ENCODE data around the gene DPP6.

The DPP6 gene

GRCh38 chr7:154252046-154252445 lies 199.8 kb downstream of the DPP6 start:
- Histone ChIP-seq H2AFZ (ENCODE audit: low read depth) (no peak overlapping the region), H3K27me3 (ENCODE audit: insufficient read depth, low read depth) (no peaks in the 10 kb centered on the region), H3K9ac (no peak overlapping the region), H3K36me3 (ENCODE audit: insufficient read depth) (no peaks in the 10 kb centered on the region), H3K4me3 (IDR thresholded peaks at IDR 0.05; ENCODE audit: insufficient read depth, low read depth, low read length) (no peak overlapping the region), H4K20me1 (ENCODE audit: insufficient read depth) (no peaks in the 10 kb centered on the region), H3K27ac (no peak overlapping the region), H3K4me2 (no peak overlapping the region), H3K79me2 (ENCODE audit: insufficient read depth, low read depth) (no peaks in the 10 kb centered on the region), H3K4me1 (ENCODE audit: low read depth, poor library complexity, severe bottlenecking) (no peaks in the 10 kb centered on the region)
- TF ChIP-seq CTCF (conservative IDR thresholded peaks at IDR 0.05; ENCODE audit: low read depth, low read length) = no peak

DNA sequence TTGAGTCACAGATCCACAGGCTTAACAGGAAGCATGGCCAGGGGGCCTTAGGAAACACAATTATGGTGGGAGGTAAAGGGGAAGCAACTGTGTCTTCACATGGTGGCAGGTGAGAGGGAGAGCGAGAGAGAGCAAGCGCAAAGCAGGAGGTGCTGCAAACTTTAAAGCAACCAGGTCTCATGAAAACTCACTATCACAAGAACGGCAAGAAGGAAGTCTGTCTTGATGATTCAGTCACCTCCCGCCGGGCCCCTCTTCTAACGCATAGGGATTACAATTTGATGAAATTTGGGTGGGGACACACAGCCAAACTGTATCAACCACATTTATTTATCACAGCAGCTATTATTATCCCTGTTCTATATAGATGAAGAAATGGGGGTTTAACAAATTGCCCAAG lies 201.6 kb downstream of the DPP6 start:
- Histone ChIP-seq H3K36me3 (ENCODE audit: insufficient read depth) (no peaks in the 10 kb centered on the region), H3K4me1 (ENCODE audit: low read depth, poor library complexity, severe bottlenecking) (no peaks in the 10 kb centered on the region), H3K27ac (no peak overlapping the region), H3K9ac (no peak overlapping the region), H3K27me3 (ENCODE audit: insufficient read depth, low read depth) (no peaks in the 10 kb centered on the region), H4K20me1 (ENCODE audit: insufficient read depth) (no peaks in the 10 kb centered on the region), H2AFZ (ENCODE audit: low read depth) (no peak overlapping the region), H3K4me2 (no peak overlapping the region), H3K4me3 (IDR thresholded peaks at IDR 0.05; ENCODE audit: insufficient read depth, low read depth, low read length) (no peak overlapping the region), H3K79me2 (ENCODE audit: insufficient read depth, low read depth) (no peaks in the 10 kb centered on the region)
- TF ChIP-seq CTCF (conservative IDR thresholded peaks at IDR 0.05; ENCODE audit: low read depth, low read length) = no peak

- Histone ChIP-seq H4K20me1 (ENCODE audit: insufficient read depth) (no peaks in the 10 kb centered on the region), H3K36me3 (ENCODE audit: insufficient read depth) (no peaks in the 10 kb centered on the region), H3K9ac (no peak overlapping the region), H3K27me3 (ENCODE audit: insufficient read depth, low read depth) (no peaks in the 10 kb centered on the region), H3K4me2 (no peak overlapping the region), H3K4me1 (ENCODE audit: low read depth, poor library complexity, severe bottlenecking) (no peaks in the 10 kb centered on the region), H2AFZ (ENCODE audit: low read depth) (no peak overlapping the region), H3K4me3 (IDR thresholded peaks at IDR 0.05; ENCODE audit: insufficient read depth, low read depth, low read length) (no peak overlapping the region), H3K27ac (no peak overlapping the region), H3K79me2 (ENCODE audit: insufficient read depth, low read depth) (no peaks in the 10 kb centered on the region)
- TF ChIP-seq CTCF (conservative IDR thresholded peaks at IDR 0.05; ENCODE audit: low read depth, low read length) = no peak
Measured at GRCh38 chr7:154255324-154255723, 203.1 kb downstream of the DPP6 start.

DNA sequence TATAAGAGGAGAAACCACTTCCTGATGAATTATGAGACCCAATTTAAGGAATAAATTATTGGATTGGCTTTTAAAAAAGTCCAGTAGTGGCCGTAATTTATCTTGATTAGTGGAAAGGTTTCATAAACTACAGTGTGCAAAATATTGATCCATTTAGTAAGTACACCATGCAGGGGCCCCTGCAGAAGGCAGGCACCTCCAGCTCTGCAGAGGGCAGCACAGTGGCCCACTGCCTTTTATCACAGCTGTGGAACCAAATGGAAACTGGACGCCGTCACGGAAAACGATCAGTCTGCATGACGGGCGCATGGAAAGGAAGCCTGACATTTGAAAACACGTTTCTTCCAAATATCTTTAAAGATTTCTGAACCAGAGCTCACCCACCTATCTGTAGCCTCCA lies 204.0 kb downstream of the DPP6 start:
- no peaks in the 10 kb centered on the region for H4K20me1 ChIP-seq (ENCODE audit: insufficient read depth)

More for the DNA sequence above, 204.0 kb downstream of the DPP6 start:
- Histone ChIP-seq H3K79me2 (ENCODE audit: insufficient read depth, low read depth) (no peaks in the 10 kb centered on the region), H3K36me3 (ENCODE audit: insufficient read depth) (no peaks in the 10 kb centered on the region), H2AFZ (ENCODE audit: low read depth) (no peak overlapping the region), H3K27ac (no peak overlapping the region), H3K27me3 (ENCODE audit: insufficient read depth, low read depth) (no peaks in the 10 kb centered on the region), H3K4me2 (no peak overlapping the region), H3K4me1 (ENCODE audit: low read depth, poor library complexity, severe bottlenecking) (no peaks in the 10 kb centered on the region), H3K4me3 (IDR thresholded peaks at IDR 0.05; ENCODE audit: insufficient read depth, low read depth, low read length) (no peak overlapping the region), H3K9ac (no peak overlapping the region)
- TF ChIP-seq CTCF (conservative IDR thresholded peaks at IDR 0.05; ENCODE audit: low read depth, low read length) = no peak
